Type B pancreatic cell (in vitro differentiated cells): ENCODE data around the gene TMEM163. TPM values are rescaled to one million over a fixed set of nuclear protein-coding genes. Genes with fewer than 3 reads are reported as not detected.
A peak's percentile ranks its signal among the peaks of the same experiment; 100 is the strongest.

Source experiments
- DNase-seq: peaks from one replicate; pipeline ENCODE4 v3.0.0; 2021; ENCODE audit warnings: mixed read lengths; ENCODE audit not compliant: unreplicated experiment; ENCODE audit errors: extremely low spot score
- H3K27ac Mint-ChIP-seq: 2 replicates; pipeline ENCODE4 v1.8.0; 2021; ENCODE audit warnings: mild to moderate bottlenecking, mixed read lengths
- H3K27me3 Mint-ChIP-seq: 2 replicates; pipeline ENCODE4 v1.8.0; 2021; ENCODE audit warnings: mixed read lengths
- H3K36me3 Mint-ChIP-seq: 2 replicates; pipeline ENCODE4 v1.8.0; 2021; ENCODE audit warnings: mixed read lengths
- H3K4me1 Mint-ChIP-seq: one replicate; pipeline ENCODE4 v1.8.0; 2021; ENCODE audit warnings: mixed read lengths; ENCODE audit not compliant: unreplicated experiment
- H3K4me3 Mint-ChIP-seq: 2 replicates; pipeline ENCODE4 v1.8.0; 2021; ENCODE audit warnings: mild to moderate bottlenecking, mixed read lengths
- H3K9me3 Mint-ChIP-seq: 2 replicates; pipeline ENCODE4 v1.8.0; 2021; ENCODE audit warnings: mixed read lengths
- CTCF ChIP-seq: fragments of 200-600 bp; sonication (generic); conservative IDR thresholded peaks from 2 replicates; pipeline ENCODE4 v1.5.0; 2021; ENCODE audit warnings: antibody characterized with exemption, mild to moderate bottlenecking
- total RNA-seq: library from RNA; stranded (reverse); gene quantifications from 2 replicates; pipeline ENCODE4 v1.2.1, GENCODE V29; 2021; ENCODE audit warnings: low replicate concordance

The TMEM163 gene
- total RNA-seq, 1 donor from 2014 or later: 4.0 TPM

- Mint-ChIP-seq H3K4me1 (peaks cover 4% of the 10 kb centered on the region), H3K27ac (no peak overlapping the region), H3K36me3 (no peaks in the 10 kb centered on the region), H3K27me3 (peaks cover 62% of the 10 kb centered on the region), H3K9me3 (peaks cover 4% of the 10 kb centered on the region), H3K4me3 (no peak overlapping the region)
- no peak for DNase-seq
- peak; percentile 63 for TF ChIP-seq CTCF
These were observed 3.9 kb upstream of the TMEM163 start for GRCh38 chr2:134722728-134723127.

GRCh38 chr2:134721596-134721995, 2.8 kb upstream of the TMEM163 start:
- H3K9me3 Mint-ChIP-seq: peaks cover 4% of the 10 kb centered on the region
- DNase-seq: no peak
- no peak overlapping the region for H3K27ac Mint-ChIP-seq
- no peaks in the 10 kb centered on the region for H3K36me3 Mint-ChIP-seq
- peaks cover 4% of the 10 kb centered on the region for H3K4me1 Mint-ChIP-seq
- no peak for TF ChIP-seq CTCF
- peaks cover 67% of the 10 kb centered on the region for H3K27me3 Mint-ChIP-seq
- peak overlapping the region; percentile 4 for H3K4me3 Mint-ChIP-seq

GRCh38 chr2:134718023-134718816, 580 bp downstream of the TMEM163 start:
- Mint-ChIP-seq H3K27me3 (peaks cover 89% of the 10 kb centered on the region), H3K9me3 (peaks cover 4% of the 10 kb centered on the region), H3K36me3 (no peaks in the 10 kb centered on the region), H3K27ac (no peak overlapping the region), H3K4me1 (peaks cover 4% of the 10 kb centered on the region), H3K4me3 (peak overlapping the region; percentile 84)
- DNase-seq: no peak
- TF ChIP-seq CTCF: no peak

GRCh38 chr2:134717286-134718022, 1.3 kb downstream of the TMEM163 start:
- no peak for DNase-seq
- TF ChIP-seq CTCF: no peak
- no peaks in the 10 kb centered on the region for H3K36me3 Mint-ChIP-seq
- H3K27ac Mint-ChIP-seq: no peak overlapping the region
- peak overlapping the region; percentile 84 for H3K4me3 Mint-ChIP-seq
- H3K27me3 Mint-ChIP-seq: peaks cover 90% of the 10 kb centered on the region
- peaks cover 4% of the 10 kb centered on the region for H3K4me1 Mint-ChIP-seq
- peaks cover 4% of the 10 kb centered on the region for H3K9me3 Mint-ChIP-seq

- H3K27me3 Mint-ChIP-seq: peaks cover 90% of the 10 kb centered on the region
- H3K27ac Mint-ChIP-seq: no peak overlapping the region
- TF ChIP-seq CTCF: no peak
- H3K9me3 Mint-ChIP-seq: peaks cover 4% of the 10 kb centered on the region
- peaks cover 10% of the 10 kb centered on the region for H3K4me1 Mint-ChIP-seq
- peak overlapping the region; percentile 84 for H3K4me3 Mint-ChIP-seq
- DNase-seq: no peak
- no peaks in the 10 kb centered on the region for H3K36me3 Mint-ChIP-seq
These were observed 2.0 kb downstream of the TMEM163 start for GRCh38 chr2:134716721-134717243.
